NCI-H146 treated with DMSO at 0.1 percent for 48 hours (cell line): ENCODE data around the gene VPS51.
A peak's percentile ranks its signal among the peaks of the same experiment; 100 is the strongest.
"Not testable (repeated sequence)": the region's sequence is repeated elsewhere in the genome, so short reads cannot be mapped to it uniquely, and the experiment has no call there.

Experiments used
- DNase-seq: peaks from one replicate; lab custom pipeline; 2025; ENCODE audit not compliant: unreplicated experiment; lab: John Stamatoyannopoulos, UW

VPS51 gene

DNA sequence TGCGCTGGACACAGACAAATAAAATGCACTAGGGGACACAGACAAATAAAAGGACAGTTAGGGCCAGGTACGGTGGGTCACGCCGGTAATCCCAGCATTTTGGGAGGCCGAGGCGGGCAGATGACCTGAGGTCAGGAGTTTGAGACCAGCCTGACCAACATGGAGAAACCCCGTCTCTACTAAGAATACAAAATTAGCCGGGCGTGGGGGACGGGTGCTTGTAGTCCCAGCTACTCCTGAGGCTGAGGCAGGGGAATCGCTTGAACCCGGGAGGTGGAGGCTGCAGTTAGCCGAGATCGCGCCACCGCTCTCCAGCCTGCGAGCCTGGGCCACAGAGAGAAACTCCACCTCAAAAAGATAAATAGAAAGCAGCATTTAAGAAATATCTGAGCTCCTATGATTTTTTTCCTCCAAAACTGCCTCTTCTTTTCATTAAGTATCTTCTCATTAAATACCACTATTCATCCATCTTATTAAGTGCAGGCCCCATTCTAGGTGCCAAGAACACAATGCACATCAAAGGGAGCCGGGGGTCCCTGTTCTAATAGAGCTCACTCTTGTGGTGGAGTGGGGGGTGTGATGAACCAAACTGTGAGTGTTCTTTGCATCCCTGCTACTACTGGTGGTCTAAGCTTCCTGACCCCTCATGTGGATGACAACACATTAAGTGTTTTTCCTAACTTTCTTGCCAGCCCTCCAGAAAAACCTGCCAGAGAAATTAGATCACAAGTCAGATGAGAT, 22.3 kb downstream of the VPS51 start:
- no peak for DNase-seq

DNA sequence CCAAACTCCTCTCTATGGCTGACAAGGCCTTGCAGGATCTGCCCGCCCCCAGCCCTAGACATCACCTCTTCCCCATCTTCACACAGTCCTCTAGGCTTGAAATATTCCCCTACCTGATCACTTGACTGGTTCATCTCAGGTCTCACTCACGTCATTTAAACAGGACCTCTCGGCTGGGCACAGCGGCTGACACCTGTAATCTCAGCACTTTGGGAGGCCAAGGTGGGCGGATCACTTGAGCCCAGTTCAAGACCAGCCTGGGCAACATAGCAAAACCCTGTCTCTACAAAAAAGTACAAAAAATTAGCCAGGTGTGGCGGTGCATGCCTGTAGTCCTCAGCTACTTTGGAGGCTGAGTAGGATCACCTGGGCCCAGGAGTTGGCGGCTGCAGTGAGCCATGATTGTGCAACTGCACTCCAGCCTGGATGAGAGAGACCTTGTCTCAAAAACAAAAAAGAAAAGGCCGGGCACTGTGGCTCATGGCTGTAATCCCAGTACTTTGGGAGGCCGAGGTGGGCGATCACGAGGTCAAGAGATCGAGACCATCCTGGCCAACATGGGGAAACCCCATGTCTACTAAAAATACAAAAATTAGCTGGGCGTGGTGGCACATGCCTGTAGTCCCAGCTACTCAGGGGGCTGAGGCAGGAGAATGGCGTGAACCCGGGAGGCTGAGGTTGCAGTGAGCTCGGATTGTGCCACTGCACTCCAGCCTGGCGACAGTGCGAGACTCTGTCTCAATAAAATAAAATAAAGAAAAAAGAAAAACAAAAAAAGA, 23.1 kb downstream of the VPS51 start:
- DNase-seq, result not testable (repeated sequence)

GRCh38 chr11:65119670-65119995, 23.6 kb downstream of the VPS51 start:
- DNase-seq, result no peak

GRCh38 chr11:65120831-65121230, 24.8 kb downstream of the VPS51 start:
- DNase-seq, result no peak

DNA sequence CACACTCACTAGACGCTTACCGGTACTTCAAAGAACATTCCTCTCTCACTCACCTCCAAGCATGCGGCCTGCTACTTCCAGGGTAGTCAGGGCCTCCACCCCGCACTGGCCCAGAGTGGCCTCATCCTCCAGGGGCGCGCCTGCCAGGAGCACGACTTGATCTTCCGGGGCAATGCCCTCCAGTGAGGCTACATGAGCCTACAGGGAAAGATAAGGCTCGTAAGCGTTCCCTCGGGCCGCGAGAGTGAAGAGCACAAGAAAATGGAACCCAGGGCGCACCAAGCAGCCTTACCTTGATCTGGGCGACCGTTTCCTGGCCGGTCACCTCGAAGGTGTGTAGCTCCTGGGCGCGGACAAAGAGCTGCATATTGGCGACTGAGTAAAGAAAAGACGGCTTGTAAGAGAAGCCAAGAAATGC, 25.4 kb downstream of the VPS51 start:
- no peak for DNase-seq

DNA sequence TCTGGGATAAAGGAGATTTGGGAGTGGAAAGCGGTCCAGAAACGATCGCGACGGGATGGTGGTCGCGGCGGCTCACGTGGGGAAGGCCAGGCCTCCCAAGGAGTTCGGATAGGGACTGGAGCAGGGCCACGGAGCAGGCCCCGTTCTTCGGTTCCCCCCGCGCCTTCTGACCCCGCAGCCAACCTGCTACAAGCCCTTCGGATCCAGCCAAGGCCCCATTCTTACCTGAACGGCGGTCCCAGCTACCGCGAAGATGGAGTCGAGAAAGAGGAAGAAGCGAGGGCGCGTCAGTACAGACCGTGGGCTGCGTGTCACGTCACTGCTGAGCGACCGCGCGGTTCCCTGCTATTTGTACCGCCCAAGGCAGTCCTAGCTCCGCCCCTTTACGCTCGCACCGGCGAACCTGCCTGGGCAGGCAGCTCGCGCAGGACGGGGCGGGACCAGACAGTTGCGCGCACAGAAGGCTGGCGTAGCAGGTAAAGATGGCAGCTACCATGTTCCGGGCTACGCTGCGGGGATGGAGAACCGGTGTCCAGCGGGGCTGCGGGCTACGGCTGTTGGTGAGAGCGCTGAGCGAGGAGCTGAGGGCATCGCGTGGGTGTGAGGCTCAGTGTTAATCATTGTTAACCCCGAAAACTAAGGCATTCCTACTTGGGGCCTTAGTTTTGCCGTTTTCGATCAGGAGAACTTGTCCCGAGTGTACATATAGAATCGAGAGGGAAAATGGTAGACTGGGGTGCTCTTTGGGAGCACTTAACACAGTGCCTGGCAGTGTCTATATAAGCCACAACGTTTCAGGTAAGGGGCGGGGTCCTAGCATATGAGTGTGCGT, 26.1 kb downstream of the VPS51 start, which contains the start of the genes FAU and MRPL49:
Gene FAU (minus strand): TSS at position 270 of the 832 bp plus-strand sequence. CDS start 321 bp downstream, outside the sequence.
Gene MRPL49 (plus strand): TSS at position 457 of the 832 bp plus-strand sequence. CDS start 26 bp downstream, at position 483.
- DNase-seq, result peak; percentile 96

- no peak for DNase-seq
Observed at GRCh38 chr11:65124480-65125196, 28.6 kb downstream of the VPS51 start.

- DNase-seq, result no peak
Observed at GRCh38 chr11:65125197-65126056, 29.4 kb downstream of the VPS51 start.

DNA sequence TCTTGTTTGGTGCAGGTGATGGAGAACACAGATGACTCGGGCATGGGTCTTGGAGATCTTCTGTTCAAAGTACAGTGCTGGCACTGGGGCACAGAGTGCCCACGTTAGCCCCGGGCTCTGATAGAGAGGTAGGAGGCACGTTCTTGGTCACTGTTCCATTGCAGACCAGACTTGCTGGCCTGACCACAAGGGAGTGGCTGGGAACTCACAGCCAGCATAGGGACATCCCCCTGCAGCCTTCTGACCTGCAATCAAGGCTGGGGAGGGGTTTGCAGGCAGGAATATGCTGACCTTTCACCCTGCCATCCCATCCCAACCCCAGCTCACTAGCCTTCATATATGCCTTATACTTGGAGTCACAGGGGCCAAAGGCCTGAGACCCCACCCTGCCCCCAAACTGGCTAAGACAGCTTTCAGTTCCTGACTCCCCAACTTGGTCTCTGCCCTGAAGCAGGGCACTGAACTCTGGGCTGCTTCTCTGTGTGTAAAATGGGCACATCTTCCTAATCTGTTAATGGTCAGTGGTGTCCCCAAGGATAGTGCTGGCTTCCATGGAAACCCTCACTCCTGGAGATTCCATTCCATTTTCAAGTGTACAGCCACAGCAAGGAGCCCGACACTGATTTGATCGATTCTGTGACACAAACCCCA, 30.7 kb downstream of the VPS51 start:
- no peak for DNase-seq

DNA sequence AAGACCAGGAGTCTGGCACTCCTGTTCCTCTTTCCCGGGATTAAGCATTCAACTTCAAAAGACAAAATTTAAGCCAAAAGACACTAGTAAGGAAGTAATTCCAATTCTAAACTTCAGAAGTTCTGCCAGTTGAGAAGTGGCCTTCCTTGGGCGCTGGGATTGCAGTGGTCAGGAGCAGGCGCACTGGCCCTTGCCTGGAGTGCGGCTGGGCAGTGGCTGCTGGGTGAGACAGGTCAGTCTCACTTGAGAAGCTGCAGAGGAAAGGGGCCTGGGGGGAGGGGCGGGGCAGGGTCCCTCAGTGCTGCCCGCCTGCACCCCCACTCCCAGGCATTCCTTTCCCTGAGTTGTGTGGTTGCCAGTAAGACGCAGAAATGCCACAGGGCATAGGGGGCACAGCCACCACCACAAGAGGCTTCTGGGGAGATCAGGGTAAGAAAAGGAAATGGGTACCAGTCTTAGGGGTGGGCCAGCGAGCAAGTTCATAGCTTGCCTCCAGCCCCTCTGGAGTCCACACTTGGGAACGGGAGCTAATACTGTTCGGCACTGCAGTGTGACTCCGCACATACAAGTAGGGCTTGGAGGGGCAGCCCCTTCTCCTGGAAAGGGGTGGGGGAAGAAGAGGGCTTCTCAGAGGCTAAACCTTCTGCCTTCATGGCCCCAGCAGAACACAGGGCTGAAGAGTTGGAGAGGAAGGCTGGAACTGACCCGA, 31.6 kb downstream of the VPS51 start:
- DNase-seq, result no peak

- DNase-seq, result no peak
Observed at GRCh38 chr11:65128182-65129145, 32.5 kb downstream of the VPS51 start.

DNA sequence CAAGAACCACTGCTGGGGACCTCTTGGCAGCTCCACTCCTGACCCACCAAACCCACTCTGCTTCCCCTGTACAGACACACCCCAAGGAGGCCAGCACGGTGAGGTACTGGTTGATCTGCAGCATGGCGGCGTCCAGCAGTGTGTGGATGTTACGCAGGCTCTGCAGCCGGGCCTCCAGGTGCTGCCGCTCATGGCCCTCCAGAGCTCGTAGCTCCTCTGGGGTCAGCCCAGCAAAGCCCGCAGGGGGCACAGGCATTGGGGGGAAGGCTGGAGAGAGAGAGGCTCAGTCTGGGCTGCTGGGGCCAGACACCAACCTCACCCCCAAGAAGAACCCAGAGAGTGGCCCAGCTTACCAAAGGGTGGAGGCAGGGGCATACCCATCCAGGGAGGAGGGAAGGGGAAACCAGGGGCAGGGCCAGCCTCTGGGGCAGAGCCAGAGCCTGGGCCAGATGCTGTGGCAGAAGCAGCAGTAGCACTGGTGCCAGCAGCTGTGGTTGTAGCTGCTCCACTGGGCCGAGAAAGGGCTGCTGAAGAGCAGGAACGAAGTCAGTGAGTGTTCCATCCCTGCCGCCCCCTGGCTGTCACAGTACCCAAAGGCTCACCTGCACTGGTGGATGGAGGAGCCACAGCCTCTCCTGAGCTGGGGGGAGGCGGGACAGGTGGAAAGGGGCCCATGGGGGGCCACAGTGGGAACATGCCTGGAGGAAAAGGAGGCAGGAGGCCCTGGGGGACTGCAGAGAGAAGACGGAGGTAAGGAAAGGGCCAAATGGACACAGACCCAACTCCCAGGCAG, 33.8 kb downstream of the VPS51 start:
- no peak for DNase-seq

DNA sequence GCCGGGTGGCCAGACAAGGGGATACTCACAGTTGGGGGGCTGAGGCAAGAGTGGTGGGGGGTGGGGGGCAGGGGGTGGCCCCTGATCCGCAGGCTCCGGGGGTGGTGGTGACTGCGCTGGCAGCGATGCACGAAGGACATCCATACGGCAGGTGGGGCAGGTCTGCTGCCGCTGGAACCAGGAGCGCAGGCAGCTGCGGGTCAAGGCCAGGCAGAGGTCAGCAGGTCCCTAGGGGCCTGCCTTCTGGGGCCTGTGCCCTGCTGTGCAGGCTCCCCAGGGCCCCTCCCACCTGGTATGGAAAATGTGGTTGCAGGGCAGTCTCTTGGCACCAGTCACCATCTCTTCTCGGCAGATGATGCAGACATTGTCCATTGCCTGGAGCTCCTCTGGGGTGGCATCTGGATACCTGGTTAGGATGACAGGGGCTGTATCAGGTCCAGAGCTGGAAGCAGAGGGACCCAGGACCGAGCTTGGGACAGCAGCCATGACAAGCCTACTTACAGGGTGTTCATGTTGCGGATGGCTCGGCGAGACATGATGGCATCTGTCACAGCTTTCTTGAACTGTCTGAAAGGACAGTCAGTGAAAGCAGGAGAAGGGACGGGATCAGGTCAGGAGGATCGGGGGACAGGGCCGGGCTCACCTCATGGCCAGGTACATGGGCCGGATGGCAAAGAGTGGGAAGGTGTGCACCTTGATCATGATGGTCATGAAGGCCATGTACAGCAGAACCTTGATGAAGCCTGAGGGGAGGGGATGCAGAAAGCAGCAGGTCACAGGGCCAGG, 34.8 kb downstream of the VPS51 start:
- no peak for DNase-seq

DNA sequence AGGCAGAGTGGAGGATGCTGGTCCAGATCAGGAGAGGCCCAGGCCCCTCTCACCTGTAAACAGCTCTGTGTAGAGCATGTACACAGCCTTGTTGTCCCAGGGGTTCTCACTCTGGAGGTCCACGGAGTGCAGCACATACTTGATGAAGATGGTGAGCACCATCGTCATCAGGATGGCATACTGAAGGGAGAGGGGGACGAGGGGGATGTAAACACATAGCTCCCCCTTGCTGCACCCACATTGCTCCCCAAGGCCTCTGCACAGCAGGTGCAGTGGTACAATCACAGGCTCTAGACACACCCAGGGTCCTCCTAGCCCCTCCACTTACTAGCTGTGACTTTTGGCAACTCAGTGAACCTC, 35.4 kb downstream of the VPS51 start:
- no peak for DNase-seq

DNA sequence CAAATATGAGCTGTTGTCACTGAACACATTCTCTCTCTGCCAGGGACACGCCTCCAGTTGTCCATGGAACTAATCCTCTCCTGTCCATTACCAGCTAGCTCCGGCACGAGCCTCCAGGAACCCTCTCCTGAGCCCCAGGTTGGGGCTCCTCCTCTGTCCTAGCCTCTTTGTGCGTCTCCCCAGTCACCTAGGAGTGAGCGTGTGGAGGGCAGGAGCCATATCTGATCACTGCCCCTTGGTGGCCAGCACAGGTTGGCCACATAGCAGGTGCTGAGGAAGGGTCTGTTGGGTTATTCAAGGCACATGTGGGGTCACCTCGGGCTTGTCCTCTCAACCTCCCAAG, 35.9 kb downstream of the VPS51 start:
- DNase-seq, result no peak
